ENCODE data around the gene ITIH3. TPM values are rescaled to one million over a fixed set of nuclear protein-coding genes. Genes with fewer than 3 reads are reported as not detected.

ITIH3 gene
- total RNA-seq, 4 donors from 2014 or later, result 3.6 to 4.1 TPM; not detected in 2

DNA sequence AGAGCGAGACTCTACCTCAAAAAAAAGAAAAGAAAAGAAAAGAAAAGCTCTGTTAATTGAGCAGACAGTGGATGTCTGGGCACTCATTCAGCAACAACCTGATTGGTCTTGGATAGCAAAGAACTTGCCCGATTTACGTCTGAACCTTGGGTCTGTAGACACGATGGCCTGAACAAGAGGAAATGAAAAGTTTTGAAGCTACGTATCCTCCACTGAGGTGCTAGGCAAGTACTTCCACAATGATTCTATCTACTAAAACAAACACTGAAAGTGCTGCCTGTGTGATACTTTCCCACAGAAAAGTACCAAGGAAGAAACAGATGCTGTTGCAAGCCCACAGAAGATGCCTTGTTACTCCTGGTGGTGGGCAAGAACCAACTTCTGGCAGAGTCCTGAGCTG lies 62.1 kb downstream of the ITIH3 start:
- H3K9me3 ChIP-seq, result no peaks in the 10 kb centered on the region
- H3K27me3 ChIP-seq, result no peaks in the 10 kb centered on the region
- no peak overlapping the region for H3K27ac ChIP-seq
- no peaks in the 10 kb centered on the region for H3K4me1 ChIP-seq
- no peak overlapping the region for H3K4me3 ChIP-seq
- no peak for DNase-seq
- peaks cover 0 to 7% (median 0%) of the 10 kb centered on the region in 3 donors for H3K36me3 ChIP-seq
- TF ChIP-seq, protein P1, sequence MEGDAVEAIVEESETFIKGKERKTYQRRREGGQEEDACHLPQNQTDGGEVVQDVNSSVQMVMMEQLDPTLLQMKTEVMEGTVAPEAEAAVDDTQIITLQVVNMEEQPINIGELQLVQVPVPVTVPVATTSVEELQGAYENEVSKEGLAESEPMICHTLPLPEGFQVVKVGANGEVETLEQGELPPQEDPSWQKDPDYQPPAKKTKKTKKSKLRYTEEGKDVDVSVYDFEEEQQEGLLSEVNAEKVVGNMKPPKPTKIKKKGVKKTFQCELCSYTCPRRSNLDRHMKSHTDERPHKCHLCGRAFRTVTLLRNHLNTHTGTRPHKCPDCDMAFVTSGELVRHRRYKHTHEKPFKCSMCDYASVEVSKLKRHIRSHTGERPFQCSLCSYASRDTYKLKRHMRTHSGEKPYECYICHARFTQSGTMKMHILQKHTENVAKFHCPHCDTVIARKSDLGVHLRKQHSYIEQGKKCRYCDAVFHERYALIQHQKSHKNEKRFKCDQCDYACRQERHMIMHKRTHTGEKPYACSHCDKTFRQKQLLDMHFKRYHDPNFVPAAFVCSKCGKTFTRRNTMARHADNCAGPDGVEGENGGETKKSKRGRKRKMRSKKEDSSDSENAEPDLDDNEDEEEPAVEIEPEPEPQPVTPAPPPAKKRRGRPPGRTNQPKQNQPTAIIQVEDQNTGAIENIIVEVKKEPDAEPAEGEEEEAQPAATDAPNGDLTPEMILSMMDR (IDR thresholded peaks at IDR 0.05), result no peak
- TF ChIP-seq POLR2A (IDR thresholded peaks at IDR 0.05), result no peak

DNA sequence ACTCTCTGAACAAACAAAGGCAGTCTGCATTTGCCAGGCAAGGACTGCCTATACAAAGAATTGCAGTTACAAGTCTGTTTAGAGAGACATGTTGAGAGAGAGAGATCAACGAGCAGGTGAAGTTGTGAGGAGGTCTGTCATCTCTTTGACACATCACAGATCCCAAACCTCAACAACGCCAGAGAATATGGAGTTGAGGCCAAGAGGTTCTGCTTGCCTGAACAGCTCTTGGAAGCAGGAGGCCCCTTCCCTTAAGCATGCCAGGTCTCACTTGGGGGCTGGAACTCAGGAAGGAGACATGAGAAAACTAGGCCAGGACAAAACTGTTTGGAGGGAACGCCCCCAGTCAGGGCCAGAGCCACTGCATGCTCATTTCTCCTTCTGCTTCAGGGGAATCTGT lies 62.5 kb downstream of the ITIH3 start:
- Histone ChIP-seq H3K9me3 (no peaks in the 10 kb centered on the region), H3K36me3 (peaks cover 0 to 2% (median 0%) of the 10 kb centered on the region in 3 donors), H3K27ac (no peak overlapping the region), H3K27me3 (no peaks in the 10 kb centered on the region), H3K4me3 (no peak overlapping the region), H3K4me1 (no peaks in the 10 kb centered on the region)
- TF ChIP-seq POLR2A (IDR thresholded peaks at IDR 0.05), result no peak
- TF ChIP-seq, protein P1 (IDR thresholded peaks at IDR 0.05), result no peak
- no peak for DNase-seq

DNA sequence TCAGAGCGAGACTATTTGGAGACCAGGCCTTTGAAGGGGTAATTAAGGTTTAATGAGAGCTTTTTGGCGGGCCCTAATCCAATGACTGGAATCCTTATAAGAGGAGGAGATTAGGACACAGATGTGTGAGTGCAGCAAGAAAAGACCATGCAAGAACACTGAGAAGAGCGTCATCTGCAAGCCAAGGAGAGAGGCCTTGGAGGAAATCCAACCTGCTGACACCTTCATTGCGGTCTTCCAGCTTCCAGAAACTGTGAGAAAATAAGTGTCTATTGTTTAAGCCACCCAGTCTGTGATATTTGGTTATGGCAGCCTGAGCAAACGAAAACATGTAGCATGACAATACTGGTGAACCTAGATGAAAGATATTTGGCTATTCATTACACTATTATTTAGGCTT lies 63.3 kb downstream of the ITIH3 start:
- H3K27ac ChIP-seq, result no peak overlapping the region
- DNase-seq, result no peak

More for the DNA sequence above, 63.3 kb downstream of the ITIH3 start:
- no peak overlapping the region for H3K4me3 ChIP-seq
- no peaks in the 10 kb centered on the region for H3K9me3 ChIP-seq
- no peaks in the 10 kb centered on the region for H3K27me3 ChIP-seq
- H3K4me1 ChIP-seq, result no peaks in the 10 kb centered on the region
- no peaks in the 10 kb centered on the region for H3K36me3 ChIP-seq
- TF ChIP-seq, protein P1 (IDR thresholded peaks at IDR 0.05), result no peak
- no peak for TF ChIP-seq POLR2A (IDR thresholded peaks at IDR 0.05)

Small RNA genes lying within 50 kb of the gene (small RNA-seq; reads per million reads assigned to genes)
- gene MIR8064 (0 reads per million in 2 donors), gene MUSTN1 (0 reads per million in 2 donors)

Other genes with a start within 250 kb of the ITIH3 start
- 100 to 1,000 TPM in 1 of 4 donors, 10 to 100 TPM in 3; 68.1 to 120 (median 82.1) TPM for gene PBRM1, start 108.9 kb upstream of the ITIH3 start, total RNA-seq
- gene GNL3, start 108.8 kb upstream of the ITIH3 start, total RNA-seq, result 100 to 1,000 TPM in 1 of 4 donors, 10 to 100 TPM in 3; 21.5 to 249 (median 48.6) TPM
- gene GLT8D1, start 89.0 kb upstream of the ITIH3 start, total RNA-seq, result 10 to 100 TPM; 25.6 to 31.2 (median 30.3) TPM
- gene SPCS1, start 88.7 kb upstream of the ITIH3 start, total RNA-seq, result 100 to 1,000 TPM in 1 of 4 donors, 10 to 100 TPM in 3; 33.8 to 123 (median 65.3) TPM
- 10 to 100 TPM; 16.5 to 39.6 (median 20.6) TPM for gene NEK4, start 23.9 kb upstream of the ITIH3 start, total RNA-seq
- gene ITIH1, start 17.2 kb upstream of the ITIH3 start, total RNA-seq, result not detected
- gene ITIH4, start 35.9 kb downstream of the ITIH3 start, total RNA-seq, result 10 to 100 TPM in 1 of 4 donors, 1 to 10 TPM in 3; 1.1 to 19.8 (median 1.9) TPM
- 10 to 100 TPM in 2 of 4 donors, 1 to 10 TPM in 2; 2.3 to 28.9 (median 11.9) TPM for gene MUSTN1, start 40.2 kb downstream of the ITIH3 start, total RNA-seq
- 10 to 100 TPM; 16.1 to 91.6 (median 17.0) TPM for gene STIMATE, start 102.8 kb downstream of the ITIH3 start, total RNA-seq

All from Peyer's patch (tissue), 4 donors.